Spleen (tissue), 11 donors: ENCODE data around the gene CNN1. TPM values are rescaled to one million over a fixed set of nuclear protein-coding genes. Genes with fewer than 3 reads are reported as not detected.
A peak's percentile ranks its signal among the peaks of the same experiment; 100 is the strongest.

Experiments
- DNase-seq: peaks from one replicate; pipeline ENCODE4 v3.0.0-alpha.2; 2020
- H3K27ac ChIP-seq, 8 donors: fragments of 200-600 bp; sonication (generic) in 7 of 8; 1 replicate in 4 of 8; 2 replicates in 4 of 8; pipeline versions ENCODE4 v1.5.0 to v1.8.0; 2016 to 2021; ENCODE audit warnings: inconsistent platforms in 4 of 8, mild to moderate bottlenecking in 4 of 8, moderate library complexity in 1 of 8
- H3K27me3 ChIP-seq, 7 donors: fragments of 200-600 bp; sonication (generic) in 6 of 7; replicated peaks in 1 of 7; 1 replicate in 4 of 7; 2 replicates in 3 of 7; pipeline versions ENCODE4 v1.5.0 to v1.8.0; 2016 to 2021; ENCODE audit warnings: inconsistent platforms in 3 of 7, mild to moderate bottlenecking in 1 of 7
- H3K36me3 ChIP-seq, 6 donors: fragments of 200-600 bp; sonication (generic) in 5 of 6; 1 replicate in 4 of 6; 2 replicates in 2 of 6; pipeline versions ENCODE4 v1.5.0 to v1.8.0; 2016 to 2021; ENCODE audit warnings: inconsistent platforms in 2 of 6
- H3K4me1 ChIP-seq, 6 donors: fragments of 200-600 bp; sonication (generic) in 5 of 6; 1 replicate in 3 of 6; 2 replicates in 3 of 6; pipeline versions ENCODE4 v1.5.0 to v1.8.0; 2016 to 2021; ENCODE audit warnings: inconsistent platforms in 3 of 6
- H3K4me3 ChIP-seq, 8 donors: fragments of 200-600 bp; sonication (generic) in 7 of 8; 1 replicate in 4 of 8; 2 replicates in 4 of 8; pipeline versions ENCODE4 v1.5.0 to v1.8.0; 2016 to 2021; ENCODE audit warnings: inconsistent platforms in 4 of 8, mild to moderate bottlenecking in 4 of 8, moderate library complexity in 2 of 8
- H3K9me3 ChIP-seq, 8 donors: fragments of 200-600 bp; sonication (generic) in 7 of 8; 1 replicate in 4 of 8; 2 replicates in 4 of 8; pipeline versions ENCODE4 v1.5.0 to v1.8.0; 2016 to 2021; ENCODE audit warnings: inconsistent platforms in 4 of 8
- CTCF ChIP-seq, 11 experiments: fragments of 200-600 bp in 7 of 11; fragments of 450-650 bp in 4 of 11; sonication (generic) in 4 of 11; IDR thresholded peaks in 8 of 11; conservative IDR thresholded peaks in 3 of 11; 1 replicate in 7 of 11; 2 replicates in 4 of 11; pipeline versions ENCODE4 v1.4.0 to v1.8.0; 2016 to 2021; ENCODE audit warnings: antibody characterized with exemption in 11 of 11, inconsistent platforms in 4 of 11, mild to moderate bottlenecking in 1 of 11
- POLR2A ChIP-seq, 3 donors: fragments of 450-650 bp; IDR thresholded peaks; one replicate each; pipeline ENCODE4 v1.5.1; 2017; ENCODE audit warnings: antibody characterized with exemption in 3 of 3, mild to moderate bottlenecking in 1 of 3
- POLR2AphosphoS5 ChIP-seq, 3 donors: sonication (generic); formaldehyde crosslinking; IDR thresholded peaks; one replicate each; pipeline ENCODE4 v1.5.1; 2017; ENCODE audit warnings: antibody characterized with exemption in 3 of 3
- WGBS, 5 donors: extraction: QIAGEN DNeasy Blood & Tissue Kit in 3 of 5; methylation state at CpG; one replicate each; pipeline versions ENCODE4 v1.1.5 to v1.1.7; 2013 to 2018; 5-methylcytosine and 5-hydroxymethylcytosine counted together
- intact Hi-C: fragments of 100-400 bp; cut with DNase I; formaldehyde crosslinking; loops from one replicate; pipeline ENCODE4 v1.15.0; 2023; ENCODE audit warnings: low total_unique reads
- polyA plus RNA-seq, 3 donors: library from polyadenylated mRNA; stranded (reverse); fragments of 200-250 nt; gene quantifications; one replicate each; pipeline ENCODE4 v1.2.1, GENCODE V29; 2013
- total RNA-seq, 7 donors: library from RNA; depleted of rRNA in 3 of 7; stranded (reverse); fragments of >200 nt in 3 of 7; fragmentation: NEBNext Ultra II Directional in 4 of 7; extraction: Animal tissue kit (Norgen Biotek cat#: 25700) in 4 of 7; gene quantifications; one replicate each; pipeline versions ENCODE4 v1.1.0 to v1.2.1, GENCODE V29; 2016 to 2021
- donor health status: healthy with polysubstance abuse.
- donor health status: DM: no; HTN: no; CAD: no; lungs with moderate emphysema.
- donor health status: DM: no; HTN: no; CAD: no.
- donor health status: Bipolar disorder and iron deficiency.
- donor health status: healthy.
- donor health status: DM: no; HTN: no; CAD: no.
- donor health status: DM: yes; HTN: yes; CAD: no.

Gene CNN1
- total and polyA plus RNA-seq, 10 donors: 1.5 to 13.0 (median 8.2) TPM

DNA sequence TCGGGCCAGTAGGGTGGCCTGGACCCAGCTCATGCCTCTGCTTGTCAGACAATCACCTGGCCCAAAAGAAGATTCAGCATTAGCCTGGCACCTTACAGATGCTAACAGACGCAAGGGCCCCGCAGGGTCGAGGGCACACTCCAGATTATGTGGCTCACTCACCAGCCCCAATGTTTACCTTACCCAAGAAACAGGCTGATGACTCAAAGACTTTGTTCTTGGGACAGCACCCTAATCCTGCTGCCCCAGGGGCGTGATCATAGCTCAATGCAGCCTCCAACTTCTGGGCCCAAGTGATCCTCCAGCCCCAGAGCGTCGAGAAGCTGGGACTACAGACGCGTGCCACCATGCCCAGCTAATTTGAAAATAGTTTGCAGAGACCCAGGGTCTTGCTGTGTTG, 19.5 kb upstream of the CNN1 start:
- no peaks in the 10 kb centered on the region for H3K9me3 ChIP-seq
- TF ChIP-seq POLR2A (IDR thresholded peaks at IDR 0.05) (no peak), CTCF (IDR thresholded peaks at IDR 0.05 in 8 of 11, conservative IDR thresholded peaks at IDR 0.05 in 3 of 11) (no peak), POLR2AphosphoS5 (IDR thresholded peaks at IDR 0.05) (no peak)
- no peak for DNase-seq
- no peak overlapping the region for H3K27ac ChIP-seq
- 93 to 98% (median 94%) methylated on average over 9 of the region's 9 CpGs for WGBS, 5 donors
- H3K4me3 ChIP-seq: no peak overlapping the region
- H3K27me3 ChIP-seq: no peaks in the 10 kb centered on the region
- no peaks in the 10 kb centered on the region for H3K4me1 ChIP-seq
- intact Hi-C loops: no loop called here
- peaks cover 0 to 96% (median 41%) of the 10 kb centered on the region in 6 donors for H3K36me3 ChIP-seq

GRCh38 chr19:11528551-11529341, 9.9 kb upstream of the CNN1 start, which contains the start of gene ECSIT:
Gene ECSIT, minus strand, starts transcription at chr19:11529134. Its CDS starts 9,964 bp downstream, at chr19:11519170.
- Histone ChIP-seq H3K36me3 (peaks cover 0 to 37% (median 8%) of the 10 kb centered on the region in 6 donors), H3K4me3 (peak within 1 kb of the TSS; percentile 84 to 99 (median 92)), H3K27ac (peak within 1 kb of the TSS; percentile 82 to 93 (median 87)), H3K27me3 (no peaks in the 10 kb centered on the region), H3K9me3 (no peaks in the 10 kb centered on the region), H3K4me1 (peaks cover 11 to 43% (median 24%) of the 10 kb centered on the region in 6 donors)
- 0 to 1% (median 0%) methylated on average over 22 to 47 of the region's 47 CpGs for WGBS, 5 donors
- TF ChIP-seq CTCF (IDR thresholded peaks at IDR 0.05 in 8 of 11, conservative IDR thresholded peaks at IDR 0.05 in 3 of 11) (peak in 4 of 11 experiments; percentile 13 to 30 (median 18)), POLR2A (IDR thresholded peaks at IDR 0.05) (no peak), POLR2AphosphoS5 (IDR thresholded peaks at IDR 0.05) (peak; percentile 80 to 89 (median 82))
- DNase-seq: peak; percentile 97
- intact Hi-C loops: no loop called here

DNA sequence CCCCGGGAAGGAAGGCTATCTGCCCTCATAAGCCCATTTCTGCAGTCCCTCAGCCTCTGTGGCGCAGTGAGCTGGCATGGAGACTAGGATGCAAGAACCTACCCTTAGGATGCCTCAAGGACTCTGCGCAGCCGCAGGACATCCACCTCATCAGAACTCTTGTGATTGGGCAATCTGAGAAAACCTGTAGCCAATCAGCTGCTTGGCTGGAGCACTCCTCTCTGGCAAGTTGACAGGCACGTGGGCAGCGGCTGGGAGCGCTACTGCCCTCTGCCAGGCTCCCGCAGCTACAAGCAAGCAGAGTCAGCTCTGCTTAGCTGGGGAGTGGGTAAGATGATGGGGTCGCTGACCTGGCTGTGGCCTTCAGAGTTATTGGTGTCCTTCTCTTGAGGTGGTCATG, 8.2 kb upstream of the CNN1 start:
- Histone ChIP-seq H3K36me3 (peaks cover 0 to 20% (median 2%) of the 10 kb centered on the region in 6 donors), H3K27me3 (no peaks in the 10 kb centered on the region), H3K4me1 (peaks cover 11 to 53% (median 27%) of the 10 kb centered on the region in 6 donors), H3K9me3 (no peaks in the 10 kb centered on the region), H3K4me3 (no peak overlapping the region), H3K27ac (no peak overlapping the region)
- peak; percentile 83 for DNase-seq
- TF ChIP-seq POLR2AphosphoS5 (IDR thresholded peaks at IDR 0.05) (peak in 2 of 3 donors; percentile 11 to 24), CTCF (IDR thresholded peaks at IDR 0.05 in 8 of 11, conservative IDR thresholded peaks at IDR 0.05 in 3 of 11) (no peak), POLR2A (IDR thresholded peaks at IDR 0.05) (no peak)
- intact Hi-C loops: no loop called here
- 22 to 36% (median 27%) methylated on average over 9 of the region's 9 CpGs for WGBS, 5 donors

DNA sequence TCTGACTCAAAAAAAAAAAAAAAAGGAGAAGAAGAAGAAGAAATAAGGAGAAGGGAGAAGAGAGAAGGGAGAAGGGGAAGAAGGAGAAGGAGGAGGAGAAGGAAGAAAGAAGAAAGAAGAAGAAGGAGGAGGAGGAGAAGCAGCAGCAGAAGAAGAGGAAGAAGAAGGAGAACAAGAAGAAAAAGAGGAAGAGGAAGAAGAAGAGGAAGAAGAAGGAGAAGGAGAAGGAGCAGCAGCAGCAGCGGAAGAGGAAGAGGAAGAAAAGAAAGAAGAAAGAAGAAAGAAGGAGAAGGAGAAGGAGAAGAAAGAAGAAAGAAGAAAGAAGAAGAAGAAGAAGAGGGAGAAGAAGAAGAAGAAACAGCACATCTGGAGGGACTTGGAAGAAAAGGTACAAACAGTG, 4.1 kb upstream of the CNN1 start:
- H3K36me3 ChIP-seq: no peaks in the 10 kb centered on the region
- no peak for DNase-seq
- 22 to 56% (median 36%) methylated on average over 1 of the region's 1 CpG for WGBS, 5 donors
- H3K27ac ChIP-seq: peak overlapping the region in 1 of 8 donors; percentile 83
- no peak overlapping the region for H3K4me3 ChIP-seq
- H3K9me3 ChIP-seq: no peaks in the 10 kb centered on the region
- H3K27me3 ChIP-seq: peaks cover 0 to 16% (median 10%) of the 10 kb centered on the region in 7 donors
- intact Hi-C loops: no loop called here
- peaks cover 0 to 38% (median 15%) of the 10 kb centered on the region in 6 donors for H3K4me1 ChIP-seq
- TF ChIP-seq POLR2A (IDR thresholded peaks at IDR 0.05): no peak
- TF ChIP-seq CTCF (IDR thresholded peaks at IDR 0.05 in 8 of 11, conservative IDR thresholded peaks at IDR 0.05 in 3 of 11): no peak
- no peak for TF ChIP-seq POLR2AphosphoS5 (IDR thresholded peaks at IDR 0.05)
